ENCODE results near the gene STK4.

STK4 gene

DNA sequence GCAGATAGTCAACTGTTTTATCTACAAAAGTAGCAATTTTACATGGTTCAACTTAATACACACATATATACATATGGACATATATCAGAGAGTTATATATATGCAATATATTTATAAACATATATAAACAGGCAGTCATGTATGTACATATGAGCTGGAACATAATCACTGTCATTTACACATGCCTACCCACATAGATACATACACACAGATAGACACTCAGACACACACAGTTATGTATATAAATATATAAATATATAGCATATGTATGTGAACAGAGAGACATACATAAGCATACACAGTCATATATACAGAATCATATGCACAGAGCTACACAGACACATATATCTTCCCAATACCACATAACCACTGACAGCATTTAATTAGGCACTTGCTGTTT lies 146.4 kb downstream of the STK4 start:
- DNase-seq (ENCODE audit: low read depth): no peak

DNA sequence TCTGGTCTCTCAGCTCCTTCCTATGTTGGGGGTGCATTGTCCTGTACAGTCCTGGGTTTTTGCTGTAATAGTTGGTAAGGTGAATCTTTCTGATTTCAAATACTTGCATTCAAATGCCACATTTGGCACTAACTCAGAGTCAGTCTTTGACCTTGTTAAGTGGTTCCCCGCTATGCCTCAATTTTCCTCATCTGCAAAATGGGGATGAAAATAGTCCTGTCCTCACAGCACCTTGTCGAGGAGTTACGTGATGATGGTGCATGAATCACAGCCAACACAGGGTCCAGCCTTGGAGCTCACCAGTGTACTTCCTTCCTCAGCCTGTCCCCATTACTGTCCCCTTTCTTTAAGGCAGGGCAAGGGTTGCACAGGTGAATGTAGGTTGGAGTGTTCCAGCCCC lies 147.6 kb downstream of the STK4 start:
- no peak for DNase-seq (ENCODE audit: low read depth)

DNA sequence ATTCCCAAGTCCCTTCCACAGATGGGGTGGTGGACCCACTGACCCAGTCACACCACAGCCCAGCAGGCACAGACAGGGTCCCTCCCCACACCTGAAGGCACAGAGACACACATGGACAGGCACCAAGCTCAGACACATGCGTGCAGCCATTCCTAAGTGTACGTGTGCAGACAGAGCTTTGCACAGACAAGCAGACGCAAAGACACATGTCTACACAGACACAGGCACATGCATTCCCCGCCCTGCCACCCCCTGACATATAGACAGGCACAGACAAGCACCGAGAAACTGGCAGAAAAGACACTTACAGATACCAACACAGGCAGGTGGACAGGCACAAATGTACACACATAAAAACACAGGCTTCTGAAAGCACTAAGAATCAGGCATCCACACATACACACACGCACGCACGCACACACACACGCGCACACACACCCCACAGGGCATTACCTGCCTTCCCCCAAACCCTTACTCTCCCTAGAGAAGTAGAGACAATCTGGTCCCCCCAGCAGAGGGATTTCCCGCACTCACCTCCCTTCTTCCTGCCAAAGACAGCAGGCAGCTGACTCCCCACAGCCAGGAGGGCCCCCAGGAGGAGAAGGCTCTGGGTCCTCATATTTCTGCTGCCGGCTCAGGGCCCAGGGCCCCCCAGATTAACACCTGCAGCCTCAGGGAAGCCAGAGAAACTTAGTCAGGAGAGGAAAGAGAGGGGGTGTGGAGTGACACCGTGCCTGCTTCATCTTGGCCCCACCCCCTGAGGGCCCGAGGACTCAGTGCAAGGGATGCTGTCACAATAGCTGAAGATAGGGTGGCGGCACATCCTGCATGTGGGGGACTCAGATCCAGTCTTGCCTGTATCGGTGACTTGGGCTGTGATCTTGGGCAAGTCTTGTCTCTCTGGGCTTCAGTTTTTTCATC lies 148.4 kb downstream of the STK4 start, which contains the start of gene WFDC5:
WFDC5 (minus strand) TSS at position 710 of the 921 bp plus-strand sequence; CDS start at position 619, 91 bp downstream.
- no peak for DNase-seq (ENCODE audit: low read depth)

- no peak for DNase-seq (ENCODE audit: low read depth)
Observed at GRCh38 chr20:45115386-45115774, 149.1 kb downstream of the STK4 start.

DNA sequence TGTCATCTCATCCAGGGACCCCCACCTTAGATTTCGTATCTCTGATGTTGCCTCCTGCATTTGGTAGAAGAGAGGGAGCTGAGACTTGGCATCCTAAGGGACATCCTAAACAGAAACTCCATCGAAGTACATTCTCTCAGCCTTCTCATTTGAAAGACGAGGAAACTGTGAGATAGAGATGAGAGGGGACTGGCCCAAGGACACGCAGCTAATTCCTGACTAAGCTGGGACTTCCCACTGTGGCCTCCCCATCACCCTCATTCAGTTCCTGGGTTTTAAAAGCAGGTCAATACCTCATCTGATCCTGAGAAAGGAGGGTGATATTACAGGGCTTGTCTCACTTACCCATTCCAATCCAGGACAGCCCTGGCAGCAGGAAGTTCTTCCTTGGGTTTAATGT lies 149.5 kb downstream of the STK4 start:
- DNase-seq (ENCODE audit: low read depth): no peak

GRCh38 chr20:45117581-45117980 lies 151.3 kb downstream of the STK4 start:
- DNase-seq (ENCODE audit: low read depth): no peak

DNA sequence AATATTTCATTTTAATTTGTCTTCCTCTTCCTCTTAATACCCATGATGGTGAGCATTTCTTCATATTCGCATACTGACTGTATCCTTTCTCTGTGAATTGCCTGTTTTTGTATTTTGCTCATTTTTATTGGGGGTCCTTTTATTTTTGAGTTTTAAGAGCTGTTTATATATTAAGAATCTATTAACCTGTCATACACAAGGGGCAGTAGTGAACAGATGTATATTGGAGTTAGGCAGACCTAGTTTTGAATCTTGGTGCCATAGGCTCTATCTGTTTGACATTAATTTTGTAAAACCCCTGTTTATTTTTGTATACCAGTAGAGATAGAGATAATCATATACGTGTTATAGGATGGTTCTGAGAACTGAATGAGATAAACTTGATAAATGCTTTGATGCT lies 151.7 kb downstream of the STK4 start:
- DNase-seq (ENCODE audit: low read depth): no peak

- DNase-seq (ENCODE audit: low read depth): no peak
Observed at GRCh38 chr20:45119556-45120266, 153.4 kb downstream of the STK4 start.

DNA sequence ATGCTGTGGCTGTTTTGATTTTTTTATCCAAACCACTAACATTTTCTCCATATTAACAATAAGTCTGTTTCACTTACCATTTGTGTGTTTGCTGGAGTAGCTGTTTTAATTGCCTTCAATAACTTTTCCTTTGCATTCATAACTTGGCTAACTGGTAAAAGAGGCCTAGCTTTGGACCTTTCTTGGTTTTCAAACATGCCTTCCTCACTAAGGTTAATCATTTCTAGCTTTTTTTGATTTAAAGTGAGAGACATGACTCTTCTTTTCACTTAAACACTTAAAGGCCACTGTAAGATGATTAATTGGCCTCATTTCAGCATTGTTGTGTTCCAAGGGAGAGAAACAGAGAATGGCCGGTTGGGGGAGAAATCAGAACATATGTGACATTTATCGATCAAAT lies 155.1 kb downstream of the STK4 start:
- DNase-seq (ENCODE audit: low read depth): no peak

DNA sequence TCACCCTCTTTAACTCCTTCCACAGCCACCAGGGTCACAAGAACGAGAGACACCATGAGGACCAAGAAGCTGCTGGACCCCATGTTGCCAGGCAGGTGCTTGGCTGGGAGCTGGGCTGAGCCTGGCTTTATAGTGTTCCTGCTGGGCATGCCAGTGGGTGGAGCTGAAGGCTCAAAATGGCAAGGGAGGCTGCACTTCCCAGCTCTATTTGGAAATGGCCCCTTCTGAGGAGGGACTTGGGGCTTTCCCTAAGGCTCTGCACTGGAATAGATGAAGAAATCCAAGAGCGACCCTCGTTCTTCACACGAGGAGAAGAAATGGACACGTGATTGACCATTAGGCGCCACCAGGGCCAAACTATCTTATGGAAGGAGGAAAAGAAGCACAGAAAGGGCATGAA lies 158.1 kb downstream of the STK4 start, which contains the start of gene WFDC12:
WFDC12 (minus strand) TSS at position 101 of the 400 bp plus-strand sequence; CDS start at position 83, 18 bp downstream.
- no peak for DNase-seq (ENCODE audit: low read depth)

DNA sequence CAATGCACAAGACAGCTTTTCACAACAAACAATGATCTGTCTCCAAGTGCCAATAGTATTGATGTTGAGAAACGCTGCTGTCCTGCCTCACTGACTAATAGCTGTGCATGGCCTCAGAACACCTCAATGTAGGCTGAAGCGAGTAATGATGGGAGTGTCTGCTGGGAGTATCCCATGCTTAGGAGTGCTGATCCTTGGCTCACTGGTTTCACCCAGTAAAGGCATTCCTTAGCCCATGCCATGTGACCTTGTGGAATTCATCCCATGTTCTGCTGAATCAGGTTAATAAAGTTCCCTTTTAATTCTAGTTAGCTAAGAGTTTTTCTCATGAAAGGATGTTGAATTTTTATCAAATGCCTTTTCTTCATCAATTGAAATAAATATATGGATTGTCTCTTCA lies 161.8 kb downstream of the STK4 start:
- no peak for DNase-seq (ENCODE audit: low read depth)
